Measurements from ENCODE around the gene SUPT7L. TPM values are rescaled to one million over a fixed set of nuclear protein-coding genes. Genes with fewer than 3 reads are reported as not detected.

SUPT7L gene
- total and polyA plus RNA-seq, 2 of the 13 experiments (the other 11 are each of a cell fraction or from before 2014, with no cell fraction given), result 32.9 to 77.5 TPM

DNA sequence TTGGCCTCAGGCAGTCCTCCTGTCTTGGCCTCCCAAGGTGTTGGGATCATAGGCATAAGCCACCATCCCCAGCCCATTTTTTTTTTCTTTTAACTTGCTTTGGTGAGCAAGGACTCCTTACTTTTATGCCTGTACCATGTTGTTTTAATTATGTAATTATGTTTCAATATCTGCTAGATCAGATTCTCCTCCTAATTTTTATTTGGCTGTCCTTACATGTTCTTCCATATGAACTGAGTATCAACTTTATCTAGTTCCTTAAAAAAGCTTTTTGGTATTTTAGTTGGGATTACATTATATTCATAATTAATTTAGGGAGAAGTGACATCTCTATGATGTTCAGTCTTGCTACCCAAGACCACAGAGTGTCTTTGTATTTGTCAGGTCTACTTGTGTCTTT lies 18.2 kb downstream of the SUPT7L start:
- ATAC-seq (no peak), FAIRE-seq (no peak), DNase-seq (ENCODE audit: low spot score) (no peak)
- Histone ChIP-seq H3K36me3 (replicated peaks in 1 of 2; ENCODE audit: control insufficient read depth in 1 of 2, insufficient read depth in 2 of 2, low read length in 2 of 2) (peaks cover 30 to 73% of the 10 kb centered on the region in 2 experiments), H3K4me2 (ENCODE audit: low read depth, low read length) (no peak overlapping the region), H3K9ac (ENCODE audit: insufficient read depth, low read depth, low read length) (no peak overlapping the region), H3K4me1 (ENCODE audit: insufficient read depth, low read length) (no peaks in the 10 kb centered on the region), H3K27me3 (ENCODE audit: control insufficient read depth in 1 of 2, insufficient read depth in 2 of 2, low read length in 2 of 2) (no peaks in the 10 kb centered on the region), H3K79me2 (ENCODE audit: insufficient read depth, low read length) (no peaks in the 10 kb centered on the region), H2AFZ (ENCODE audit: low read length) (no peak overlapping the region), H3K4me3 (replicated peaks in 1 of 3; ENCODE audit: insufficient read depth in 1 of 3, low read depth in 2 of 3, low read length in 3 of 3) (no peak overlapping the region), H4K20me1 (ENCODE audit: insufficient read depth, low read length) (no peaks in the 10 kb centered on the region), H3K27ac (ENCODE audit: extremely low read length, insufficient read depth, low read length) (no peak overlapping the region), H3K9me3 (ENCODE audit: low read length) (no peaks in the 10 kb centered on the region)
- in situ Hi-C loops (cut with HindIII; ENCODE audit: extremely low pct_ligation_motif_present, low pct_unique_long_range_greater_than_20kb) (no loop called here), intact Hi-C loops (cut with micrococcal nuclease; ENCODE audit: unreplicated experiment) (no loop called here)
- CTCF ChIA-PET (ENCODE audit: low intra/inter-chr PET ratio, low total read pairs), result no interaction called here
- POLR2A ChIA-PET, result no interaction called here
- BruUV-seq (replicated peaks), result no TSS peak
- no peak for TF ChIP-seq ZNF709 (CRISPR knock-in tag; IDR thresholded peaks at IDR 0.05)
- no peak for TF ChIP-seq SMAD1 (CRISPR knock-in tag; IDR thresholded peaks at IDR 0.05; ENCODE audit: borderline replicate concordance, low read depth)
- no peak for TF ChIP-seq PTBP1 (IDR thresholded peaks at IDR 0.05; ENCODE audit: low read depth, low read length, poor library complexity, severe bottlenecking)
- TF ChIP-seq, protein P1, sequence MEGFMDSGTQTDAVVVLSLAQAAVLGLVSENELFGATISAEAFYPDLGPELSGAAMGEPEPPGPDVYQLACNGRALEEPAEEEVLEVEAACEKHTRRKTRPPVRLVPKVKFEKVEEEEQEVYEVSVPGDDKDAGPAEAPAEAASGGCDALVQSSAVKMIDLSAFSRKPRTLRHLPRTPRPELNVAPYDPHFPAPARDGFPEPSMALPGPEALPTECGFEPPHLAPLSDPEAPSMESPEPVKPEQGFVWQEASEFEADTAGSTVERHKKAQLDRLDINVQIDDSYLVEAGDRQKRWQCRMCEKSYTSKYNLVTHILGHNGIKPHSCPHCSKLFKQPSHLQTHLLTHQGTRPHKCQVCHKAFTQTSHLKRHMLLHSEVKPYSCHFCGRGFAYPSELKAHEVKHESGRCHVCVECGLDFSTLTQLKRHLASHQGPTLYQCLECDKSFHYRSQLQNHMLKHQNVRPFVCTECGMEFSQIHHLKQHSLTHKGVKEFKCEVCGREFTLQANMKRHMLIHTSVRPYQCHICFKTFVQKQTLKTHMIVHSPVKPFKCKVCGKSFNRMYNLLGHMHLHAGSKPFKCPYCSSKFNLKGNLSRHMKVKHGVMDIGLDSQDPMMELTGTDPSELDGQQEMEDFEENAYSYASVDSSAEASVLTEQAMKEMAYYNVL (CRISPR knock-in tag; IDR thresholded peaks at IDR 0.05; ENCODE audit: borderline replicate concordance), result no peak
- no peak for TF ChIP-seq FOSL1 (CRISPR knock-in tag; IDR thresholded peaks at IDR 0.05; ENCODE audit: borderline replicate concordance)
- TF ChIP-seq, protein P2, sequence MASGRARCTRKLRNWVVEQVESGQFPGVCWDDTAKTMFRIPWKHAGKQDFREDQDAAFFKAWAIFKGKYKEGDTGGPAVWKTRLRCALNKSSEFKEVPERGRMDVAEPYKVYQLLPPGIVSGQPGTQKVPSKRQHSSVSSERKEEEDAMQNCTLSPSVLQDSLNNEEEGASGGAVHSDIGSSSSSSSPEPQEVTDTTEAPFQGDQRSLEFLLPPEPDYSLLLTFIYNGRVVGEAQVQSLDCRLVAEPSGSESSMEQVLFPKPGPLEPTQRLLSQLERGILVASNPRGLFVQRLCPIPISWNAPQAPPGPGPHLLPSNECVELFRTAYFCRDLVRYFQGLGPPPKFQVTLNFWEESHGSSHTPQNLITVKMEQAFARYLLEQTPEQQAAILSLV (CRISPR knock-in tag; IDR thresholded peaks at IDR 0.05; ENCODE audit: borderline replicate concordance), result no peak
- TF ChIP-seq IRF2 (CRISPR knock-in tag; IDR thresholded peaks at IDR 0.05), result no peak
- TF ChIP-seq, protein P3, sequence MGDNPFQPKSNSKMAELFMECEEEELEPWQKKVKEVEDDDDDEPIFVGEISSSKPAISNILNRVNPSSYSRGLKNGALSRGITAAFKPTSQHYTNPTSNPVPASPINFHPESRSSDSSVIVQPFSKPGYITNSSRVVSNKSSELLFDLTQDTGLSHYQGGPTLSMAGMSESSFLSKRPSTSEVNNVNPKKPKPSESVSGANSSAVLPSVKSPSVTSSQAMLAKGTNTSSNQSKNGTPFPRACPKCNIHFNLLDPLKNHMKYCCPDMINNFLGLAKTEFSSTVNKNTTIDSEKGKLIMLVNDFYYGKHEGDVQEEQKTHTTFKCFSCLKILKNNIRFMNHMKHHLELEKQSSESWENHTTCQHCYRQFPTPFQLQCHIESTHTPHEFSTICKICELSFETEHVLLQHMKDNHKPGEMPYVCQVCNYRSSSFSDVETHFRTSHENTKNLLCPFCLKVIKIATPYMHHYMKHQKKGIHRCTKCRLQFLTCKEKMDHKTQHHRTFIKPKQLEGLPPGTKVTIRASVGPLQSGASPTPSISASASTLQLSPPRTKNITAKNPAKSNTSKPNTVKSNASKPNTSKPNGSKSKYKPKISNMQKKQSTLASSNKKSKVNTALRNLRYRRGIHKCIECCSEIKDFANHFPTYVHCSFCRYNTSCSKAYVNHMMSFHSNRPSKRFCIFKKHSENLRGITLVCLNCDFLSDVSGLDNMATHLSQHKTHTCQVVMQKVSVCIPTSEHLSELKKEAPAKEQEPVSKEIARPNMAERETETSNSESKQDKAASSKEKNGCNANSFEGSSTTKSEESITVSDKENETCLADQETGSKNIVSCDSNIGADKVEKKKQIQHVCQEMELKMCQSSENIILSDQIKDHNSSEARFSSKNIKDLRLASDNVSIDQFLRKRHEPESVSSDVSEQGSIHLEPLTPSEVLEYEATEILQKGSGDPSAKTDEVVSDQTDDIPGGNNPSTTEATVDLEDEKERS (CRISPR knock-in tag; IDR thresholded peaks at IDR 0.05), result no peak
- TF ChIP-seq, protein P4, sequence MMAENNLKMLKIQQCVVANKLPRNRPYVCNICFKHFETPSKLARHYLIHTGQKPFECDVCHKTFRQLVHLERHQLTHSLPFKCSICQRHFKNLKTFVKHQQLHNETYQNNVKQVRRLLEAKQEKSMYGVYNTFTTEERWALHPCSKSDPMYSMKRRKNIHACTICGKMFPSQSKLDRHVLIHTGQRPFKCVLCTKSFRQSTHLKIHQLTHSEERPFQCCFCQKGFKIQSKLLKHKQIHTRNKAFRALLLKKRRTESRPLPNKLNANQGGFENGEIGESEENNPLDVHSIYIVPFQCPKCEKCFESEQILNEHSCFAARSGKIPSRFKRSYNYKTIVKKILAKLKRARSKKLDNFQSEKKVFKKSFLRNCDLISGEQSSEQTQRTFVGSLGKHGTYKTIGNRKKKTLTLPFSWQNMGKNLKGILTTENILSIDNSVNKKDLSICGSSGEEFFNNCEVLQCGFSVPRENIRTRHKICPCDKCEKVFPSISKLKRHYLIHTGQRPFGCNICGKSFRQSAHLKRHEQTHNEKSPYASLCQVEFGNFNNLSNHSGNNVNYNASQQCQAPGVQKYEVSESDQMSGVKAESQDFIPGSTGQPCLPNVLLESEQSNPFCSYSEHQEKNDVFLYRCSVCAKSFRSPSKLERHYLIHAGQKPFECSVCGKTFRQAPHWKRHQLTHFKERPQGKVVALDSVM (CRISPR knock-in tag; IDR thresholded peaks at IDR 0.05), result no peak
- TF ChIP-seq, protein P5, sequence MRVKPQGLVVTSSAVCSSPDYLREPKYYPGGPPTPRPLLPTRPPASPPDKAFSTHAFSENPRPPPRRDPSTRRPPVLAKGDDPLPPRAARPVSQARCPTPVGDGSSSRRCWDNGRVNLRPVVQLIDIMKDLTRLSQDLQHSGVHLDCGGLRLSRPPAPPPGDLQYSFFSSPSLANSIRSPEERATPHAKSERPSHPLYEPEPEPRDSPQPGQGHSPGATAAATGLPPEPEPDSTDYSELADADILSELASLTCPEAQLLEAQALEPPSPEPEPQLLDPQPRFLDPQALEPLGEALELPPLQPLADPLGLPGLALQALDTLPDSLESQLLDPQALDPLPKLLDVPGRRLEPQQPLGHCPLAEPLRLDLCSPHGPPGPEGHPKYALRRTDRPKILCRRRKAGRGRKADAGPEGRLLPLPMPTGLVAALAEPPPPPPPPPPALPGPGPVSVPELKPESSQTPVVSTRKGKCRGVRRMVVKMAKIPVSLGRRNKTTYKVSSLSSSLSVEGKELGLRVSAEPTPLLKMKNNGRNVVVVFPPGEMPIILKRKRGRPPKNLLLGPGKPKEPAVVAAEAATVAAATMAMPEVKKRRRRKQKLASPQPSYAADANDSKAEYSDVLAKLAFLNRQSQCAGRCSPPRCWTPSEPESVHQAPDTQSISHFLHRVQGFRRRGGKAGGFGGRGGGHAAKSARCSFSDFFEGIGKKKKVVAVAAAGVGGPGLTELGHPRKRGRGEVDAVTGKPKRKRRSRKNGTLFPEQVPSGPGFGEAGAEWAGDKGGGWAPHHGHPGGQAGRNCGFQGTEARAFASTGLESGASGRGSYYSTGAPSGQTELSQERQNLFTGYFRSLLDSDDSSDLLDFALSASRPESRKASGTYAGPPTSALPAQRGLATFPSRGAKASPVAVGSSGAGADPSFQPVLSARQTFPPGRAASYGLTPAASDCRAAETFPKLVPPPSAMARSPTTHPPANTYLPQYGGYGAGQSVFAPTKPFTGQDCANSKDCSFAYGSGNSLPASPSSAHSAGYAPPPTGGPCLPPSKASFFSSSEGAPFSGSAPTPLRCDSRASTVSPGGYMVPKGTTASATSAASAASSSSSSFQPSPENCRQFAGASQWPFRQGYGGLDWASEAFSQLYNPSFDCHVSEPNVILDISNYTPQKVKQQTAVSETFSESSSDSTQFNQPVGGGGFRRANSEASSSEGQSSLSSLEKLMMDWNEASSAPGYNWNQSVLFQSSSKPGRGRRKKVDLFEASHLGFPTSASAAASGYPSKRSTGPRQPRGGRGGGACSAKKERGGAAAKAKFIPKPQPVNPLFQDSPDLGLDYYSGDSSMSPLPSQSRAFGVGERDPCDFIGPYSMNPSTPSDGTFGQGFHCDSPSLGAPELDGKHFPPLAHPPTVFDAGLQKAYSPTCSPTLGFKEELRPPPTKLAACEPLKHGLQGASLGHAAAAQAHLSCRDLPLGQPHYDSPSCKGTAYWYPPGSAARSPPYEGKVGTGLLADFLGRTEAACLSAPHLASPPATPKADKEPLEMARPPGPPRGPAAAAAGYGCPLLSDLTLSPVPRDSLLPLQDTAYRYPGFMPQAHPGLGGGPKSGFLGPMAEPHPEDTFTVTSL (CRISPR knock-in tag; IDR thresholded peaks at IDR 0.05; ENCODE audit: borderline replicate concordance), result no peak
